ENCODE measurements around the gene IL12B.
A peak's percentile ranks its signal among the peaks of the same experiment; 100 is the strongest.
"Not testable (repeated sequence)": the region's sequence is repeated elsewhere in the genome, so short reads cannot be mapped to it uniquely, and the experiment has no call there.

Gene IL12B

DNA sequence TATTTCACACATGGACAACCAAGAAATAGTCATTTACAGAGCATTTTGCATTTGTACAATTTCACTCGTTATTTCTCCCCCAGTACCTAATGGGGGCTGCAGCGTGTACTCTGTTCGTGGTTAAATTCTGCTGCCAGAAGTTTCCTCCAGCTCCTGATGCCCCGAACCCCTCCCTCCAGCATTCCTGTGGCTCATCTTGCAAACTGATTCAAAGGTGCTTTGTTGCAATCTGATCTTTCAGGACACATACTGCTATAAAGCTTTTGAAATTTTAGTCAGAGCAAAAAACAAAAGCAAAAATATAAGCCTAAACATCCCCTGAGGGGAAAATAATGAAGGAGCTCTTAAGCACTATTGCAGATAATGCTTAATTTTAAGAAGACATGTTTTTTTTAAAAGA lies 39.5 kb downstream of the IL12B start:
- no peak for DNase-seq

DNA sequence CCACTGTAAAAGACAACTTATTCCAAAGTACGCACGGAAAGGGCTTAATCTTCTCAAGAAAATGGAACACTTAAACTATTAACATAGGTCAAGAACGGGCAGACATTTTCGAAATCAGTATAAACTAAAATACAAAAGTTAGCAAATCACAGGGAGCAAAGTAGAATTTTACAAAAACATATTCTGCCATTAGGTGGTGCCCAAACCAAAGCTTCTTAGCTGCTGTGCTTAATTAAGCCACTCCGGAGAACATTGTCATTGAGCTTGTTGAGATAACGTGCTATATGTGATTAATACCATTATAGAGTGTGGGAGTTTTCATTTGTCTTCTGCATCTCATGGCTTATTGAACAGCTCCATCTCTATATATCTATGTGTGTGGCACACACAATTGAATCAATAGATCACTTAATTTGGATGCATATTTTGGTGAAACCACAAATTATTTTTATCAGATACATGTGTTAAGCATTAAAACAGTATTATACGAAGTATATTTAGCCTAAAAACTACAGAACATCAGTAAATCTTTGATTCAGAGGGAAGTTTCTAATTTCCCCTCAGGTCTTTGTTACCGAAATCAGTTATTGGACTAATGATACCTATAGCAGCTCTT lies 43.8 kb downstream of the IL12B start:
- DNase-seq: peak; percentile 12

DNA sequence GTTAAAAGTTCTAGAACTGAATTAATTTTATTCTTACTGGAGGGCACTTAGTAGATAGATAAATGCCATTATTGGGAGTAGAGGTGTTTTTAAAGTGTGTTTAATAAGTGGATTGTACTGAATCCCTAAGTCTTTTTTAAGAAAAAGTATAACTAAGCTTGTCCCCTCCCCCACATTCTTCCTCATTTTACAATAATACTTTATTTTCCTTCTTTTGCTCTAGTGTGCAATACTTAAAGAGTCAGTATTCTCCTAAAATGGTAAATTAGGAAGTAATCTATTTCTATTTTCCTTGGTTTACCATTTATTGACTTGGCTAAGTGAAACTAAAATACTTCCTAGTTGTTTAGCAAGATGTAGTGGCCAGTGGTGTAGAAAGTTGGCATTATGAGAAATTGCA lies 55.6 kb downstream of the IL12B start:
- no peak for DNase-seq

DNA sequence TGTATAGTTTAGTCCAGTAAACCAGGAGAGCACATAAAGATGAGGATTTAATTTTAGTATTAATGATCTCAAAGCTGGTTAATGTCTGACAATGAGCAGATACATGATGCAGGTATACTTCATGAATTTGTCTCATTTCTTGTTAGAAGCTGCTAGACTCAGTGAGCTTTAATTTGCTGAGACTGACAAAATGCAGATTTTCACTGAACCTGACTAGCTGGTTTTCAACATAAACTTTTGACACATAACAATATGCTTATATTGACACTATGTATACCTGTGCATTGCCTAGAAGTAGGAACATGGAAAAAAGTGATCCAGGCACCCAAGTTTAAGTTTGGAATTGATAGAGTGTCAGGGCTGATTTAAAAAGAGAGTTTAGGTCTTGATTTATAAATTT lies 56.4 kb downstream of the IL12B start:
- DNase-seq: no peak

DNA sequence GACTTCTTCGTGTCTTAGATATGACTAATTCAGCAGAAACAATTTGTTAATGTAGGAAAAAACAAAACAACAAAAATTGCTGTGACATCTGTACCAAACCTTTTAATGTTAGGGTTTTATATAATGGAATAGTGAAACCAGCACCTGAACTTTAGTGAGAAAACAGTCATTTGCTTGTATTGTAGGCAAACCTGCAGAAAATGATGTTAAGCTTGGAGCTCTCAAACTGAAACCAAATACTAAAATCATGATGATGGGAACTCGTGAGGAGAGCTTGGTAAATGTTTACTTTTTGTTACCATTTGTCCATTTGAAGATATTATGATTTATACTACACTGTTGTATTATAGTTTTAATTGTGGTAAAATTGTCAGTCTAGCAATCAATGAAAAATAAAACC lies 60.6 kb downstream of the IL12B start:
- no peak for DNase-seq

DNA sequence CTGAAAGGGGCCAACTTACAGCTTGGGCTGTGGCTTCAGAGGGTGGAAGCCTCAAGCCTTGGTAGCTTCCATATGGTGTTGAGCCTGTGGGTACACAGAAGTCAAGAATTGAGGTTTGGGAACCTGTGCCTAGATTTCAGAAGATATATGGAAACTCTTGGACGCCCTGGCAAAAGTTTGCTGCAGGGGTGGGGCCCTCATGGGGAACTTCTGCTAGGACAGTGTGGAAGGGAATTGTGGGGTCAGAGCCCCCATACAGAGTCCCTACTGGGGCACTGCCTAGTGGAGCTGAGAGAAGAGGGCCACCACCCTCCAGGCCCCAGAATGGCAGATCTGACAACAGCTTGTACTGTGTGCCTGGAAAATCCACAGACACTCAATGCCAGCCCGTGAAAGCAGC lies 63.5 kb downstream of the IL12B start:
- DNase-seq: not testable (repeated sequence)
